Ureter (tissue), 1 donor: ENCODE measurements around the gene VTI1A. TPM values are rescaled to one million over a fixed set of nuclear protein-coding genes. Genes with fewer than 3 reads are reported as not detected.
"Not testable (repeated sequence)": the region's sequence is repeated elsewhere in the genome, so short reads cannot be mapped to it uniquely, and the experiment has no call there.

ENCODE experiments used
- DNase-seq: peaks from one replicate; pipeline ENCODE4 v3.0.0-alpha.2; 2020; ENCODE audit warnings: low spot score
- total RNA-seq: library from RNA; stranded (reverse); gene quantifications from one replicate; pipeline ENCODE4 v1.2.4, GENCODE V29; 2023
- donor health status: DM: yes; HTN: yes; CAD: no.

VTI1A gene
- total RNA-seq, 1 donor from 2014 or later: 50.4 TPM

GRCh38 chr10:112721080-112721698 is 274.2 kb downstream of the VTI1A start:
- no peak for DNase-seq

DNA sequence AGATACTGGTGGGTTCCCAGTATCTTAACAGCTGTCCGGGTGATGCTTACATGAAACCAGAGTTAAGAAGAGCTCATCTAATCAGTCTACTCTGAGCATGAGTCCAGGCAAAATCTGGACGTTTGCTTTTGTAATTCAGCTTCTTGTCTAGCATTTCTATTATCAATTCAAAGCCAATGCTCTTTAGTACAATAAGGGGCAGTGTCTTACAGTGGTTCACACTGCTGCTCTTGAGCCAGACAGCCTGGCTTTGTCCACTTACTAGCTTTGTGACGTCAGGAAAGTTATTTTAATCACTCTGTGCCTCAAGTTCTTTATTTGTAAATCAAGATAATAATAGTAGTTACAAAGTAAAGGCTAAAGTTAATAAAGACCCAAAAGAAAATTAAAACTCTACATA is 275.7 kb downstream of the VTI1A start:
- no peak for DNase-seq

DNA sequence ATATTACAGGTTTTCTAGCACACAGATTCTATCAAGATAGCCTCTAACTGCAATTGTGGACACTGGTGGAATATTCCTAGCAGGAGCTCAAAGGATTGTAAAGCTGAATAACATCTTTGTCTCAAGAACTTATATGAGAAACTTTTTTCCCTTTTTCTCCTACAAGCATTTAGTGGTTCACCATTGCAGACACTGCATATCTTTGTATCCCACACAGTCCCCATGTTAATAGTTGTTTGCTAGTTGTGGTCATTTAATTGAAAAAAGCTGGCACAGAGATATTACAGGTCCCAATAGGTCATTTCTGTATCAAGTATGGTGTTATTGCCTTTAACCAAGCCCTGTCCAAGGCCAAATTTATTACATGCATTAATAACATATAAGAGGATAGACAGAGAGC is 276.9 kb downstream of the VTI1A start:
- DNase-seq: no peak

DNA sequence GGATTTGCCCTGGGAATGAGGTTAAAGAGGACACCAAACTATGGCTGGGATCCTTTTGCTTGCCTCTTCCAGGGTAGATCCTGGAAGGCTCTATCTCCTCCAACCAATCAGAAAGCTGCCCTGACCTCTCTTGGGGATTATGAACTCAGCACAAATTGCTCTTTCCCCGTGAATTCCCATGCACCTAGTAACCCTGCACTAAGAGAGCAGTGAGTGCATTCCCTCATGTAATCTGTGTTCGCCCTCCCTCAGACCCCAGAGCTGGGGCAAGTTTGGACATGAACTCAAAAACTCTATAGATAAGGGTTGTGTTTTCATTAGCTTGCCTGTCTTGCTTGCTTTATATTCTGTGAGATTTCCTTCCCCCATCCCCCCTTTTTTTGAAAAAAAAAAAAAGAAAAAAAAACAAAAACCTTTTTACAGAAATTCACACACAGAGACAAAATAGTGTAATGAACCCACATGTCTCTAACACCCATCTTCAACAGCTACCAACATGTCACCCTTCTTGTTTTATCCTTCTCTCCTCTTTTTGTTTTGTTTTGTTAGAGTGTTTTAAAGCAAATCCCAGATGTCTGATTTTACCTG is 277.5 kb downstream of the VTI1A start:
- no peak for DNase-seq

DNA sequence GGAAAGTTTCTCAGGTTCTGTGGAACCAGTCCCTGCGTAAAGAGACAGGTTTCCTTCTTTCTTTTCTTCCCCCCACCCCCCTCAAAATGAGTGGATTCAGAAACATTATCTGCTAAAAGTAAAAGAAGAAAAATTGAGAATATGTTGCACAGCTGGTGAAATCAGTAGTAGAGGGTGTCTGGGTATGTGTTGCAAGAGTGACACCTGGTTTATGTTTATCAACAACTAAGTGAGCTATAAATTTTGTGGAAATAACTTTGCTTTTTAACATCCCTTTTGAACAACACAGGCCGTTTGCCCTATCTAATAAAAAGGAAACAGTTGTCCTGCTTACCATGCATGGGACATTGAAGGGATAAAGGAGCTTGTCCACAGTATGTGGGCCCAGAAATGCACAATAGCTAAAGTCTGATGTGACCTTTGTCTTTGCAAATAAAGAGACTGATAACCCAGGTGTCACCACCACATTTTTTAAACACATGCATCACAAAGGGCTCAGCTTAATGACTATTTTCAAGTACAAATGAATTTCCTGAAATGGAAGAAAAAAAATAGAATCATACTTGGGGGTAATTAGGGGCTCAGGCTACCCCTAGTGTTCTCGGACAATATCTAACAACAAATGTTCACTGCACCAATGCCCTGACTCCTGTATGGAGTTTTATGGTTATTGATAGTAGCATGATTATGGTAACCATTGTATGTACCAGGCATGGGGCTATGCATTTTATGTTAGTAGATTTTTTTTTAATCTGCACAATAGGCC is 281.3 kb downstream of the VTI1A start:
- DNase-seq: no peak

- no peak for DNase-seq
Measured at GRCh38 chr10:112728997-112729396, 282.0 kb downstream of the VTI1A start.

DNA sequence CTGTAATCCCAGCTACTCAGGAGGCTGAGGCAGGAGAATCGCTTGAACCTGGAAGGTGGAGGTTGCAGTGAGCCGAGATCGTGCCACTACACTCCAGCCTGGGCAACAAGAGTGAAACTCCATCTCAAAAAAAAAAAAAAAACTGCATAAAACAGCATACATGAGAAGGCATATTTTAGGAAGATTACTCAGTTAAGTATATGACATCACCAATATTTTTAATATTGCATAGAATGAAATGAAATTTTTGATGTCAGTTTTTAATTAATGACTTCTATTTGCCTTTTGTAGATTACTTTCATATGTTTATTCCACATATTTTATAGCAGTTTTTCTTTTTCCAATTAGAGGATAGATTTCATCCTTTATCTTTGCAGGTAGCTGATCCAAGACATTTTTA is 284.4 kb downstream of the VTI1A start:
- DNase-seq: not testable (repeated sequence)

DNA sequence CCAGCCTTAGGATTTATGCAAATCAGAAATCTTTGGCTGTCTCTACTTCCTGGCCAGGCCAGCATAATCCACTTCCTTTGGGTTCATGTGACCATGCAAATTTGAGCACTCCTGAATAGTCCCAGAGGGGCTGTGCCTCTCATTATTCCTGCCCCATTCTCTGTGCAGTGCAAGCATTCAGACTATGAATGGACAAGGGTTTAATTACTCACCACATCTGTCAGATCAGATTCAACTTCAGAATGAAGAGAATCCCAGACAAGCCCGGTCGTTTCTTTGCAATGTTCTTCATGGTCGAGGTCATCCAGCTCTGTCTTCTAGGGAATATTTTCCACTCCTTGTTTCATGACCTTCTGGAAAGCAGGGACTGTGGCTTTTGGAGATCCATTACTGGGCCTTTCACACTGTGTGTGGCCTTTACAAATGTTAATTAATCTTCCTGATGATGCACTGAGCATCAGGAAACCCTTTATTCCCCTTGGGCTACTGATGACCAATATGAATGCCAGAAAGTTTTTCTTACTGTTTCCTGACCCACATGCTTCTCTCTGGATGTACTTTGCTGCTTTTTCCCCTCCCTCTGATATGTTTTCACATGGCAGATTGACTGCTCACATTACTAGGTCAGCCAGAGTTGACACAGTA is 285.4 kb downstream of the VTI1A start:
- DNase-seq: no peak

DNA sequence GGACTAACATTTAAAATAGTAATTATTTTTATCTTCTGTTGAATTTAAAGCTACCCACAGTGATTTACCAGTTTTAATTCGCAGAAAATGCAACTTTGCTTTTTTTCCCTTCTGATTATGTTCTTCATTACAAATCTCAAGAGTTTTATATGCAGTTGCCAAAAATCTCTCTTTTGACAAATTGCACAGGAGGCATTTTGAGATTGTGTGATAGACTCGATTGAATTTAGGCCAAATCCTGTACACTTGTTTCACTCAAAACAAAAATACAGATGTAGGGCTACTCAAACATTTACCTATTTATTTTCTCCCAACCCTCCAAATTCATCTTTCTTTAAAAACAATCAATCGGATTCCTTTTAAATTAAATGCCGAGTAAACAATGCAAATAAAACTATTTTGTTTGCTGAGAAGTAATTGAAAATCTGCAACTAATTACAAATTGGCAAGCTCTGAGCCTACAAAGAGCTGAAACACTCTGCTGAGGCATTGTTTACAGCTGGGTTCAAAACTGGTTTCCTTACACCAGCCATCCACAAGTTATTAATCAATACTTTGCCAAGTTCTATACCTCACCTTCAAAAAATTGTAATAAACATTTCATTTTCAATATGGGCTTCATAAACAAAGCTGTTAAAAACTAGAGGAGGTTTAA is 288.2 kb downstream of the VTI1A start:
- no peak for DNase-seq

- no peak for DNase-seq
Measured at GRCh38 chr10:112738606-112739591, 291.9 kb downstream of the VTI1A start.

- DNase-seq: no peak
Measured at GRCh38 chr10:112739592-112740353, 292.8 kb downstream of the VTI1A start.

DNA sequence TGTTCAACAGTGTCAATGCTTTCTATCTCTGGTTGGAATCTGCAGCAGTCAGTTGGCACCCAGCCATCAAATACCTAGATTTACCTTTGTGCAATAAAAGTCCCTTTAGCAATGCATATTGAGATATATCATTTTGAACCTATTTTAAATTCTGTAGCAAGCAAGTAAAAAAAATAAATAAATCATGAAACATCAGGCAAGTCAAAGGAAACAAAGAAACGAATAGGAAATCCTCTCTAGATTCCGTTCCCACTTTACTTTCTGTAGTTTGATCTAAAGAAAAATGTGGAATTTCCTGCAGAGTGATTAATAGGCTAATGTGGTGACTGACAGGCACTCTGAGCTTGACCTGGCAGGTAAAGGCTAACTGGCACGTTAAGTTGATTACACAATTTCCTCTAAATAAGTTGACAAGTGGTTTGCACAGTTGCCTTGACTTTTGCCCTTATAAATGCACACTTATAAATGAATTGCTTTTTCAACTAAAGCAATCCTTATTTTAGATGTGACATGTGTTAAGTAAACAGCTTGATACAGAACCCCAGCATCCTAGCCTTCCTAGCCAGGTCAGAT is 294.9 kb downstream of the VTI1A start:
- DNase-seq: no peak

- DNase-seq: no peak
Measured at GRCh38 chr10:112744181-112745096, 297.4 kb downstream of the VTI1A start.

DNA sequence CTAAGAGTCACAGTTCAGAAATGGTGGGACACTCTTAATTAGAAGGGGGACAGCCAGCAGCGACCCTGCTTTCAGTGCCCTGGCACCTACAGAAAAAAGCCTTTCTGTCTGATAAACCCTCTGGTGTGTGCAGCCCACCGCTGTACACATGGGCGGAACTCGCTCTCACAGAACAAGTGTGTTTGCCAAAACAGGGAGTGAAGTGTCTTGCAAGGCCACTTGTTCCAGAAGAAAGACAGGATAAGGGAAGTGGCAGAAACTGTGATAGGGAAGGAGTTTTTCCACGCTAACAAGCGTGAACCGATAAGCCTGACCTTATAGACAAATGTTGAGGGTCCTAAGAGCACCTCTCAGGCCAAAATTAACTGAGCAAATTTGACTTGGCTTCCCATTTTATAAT is 299.3 kb downstream of the VTI1A start:
- no peak for DNase-seq

GRCh38 chr10:112750427-112751167 is 303.6 kb downstream of the VTI1A start:
- DNase-seq: no peak

DNA sequence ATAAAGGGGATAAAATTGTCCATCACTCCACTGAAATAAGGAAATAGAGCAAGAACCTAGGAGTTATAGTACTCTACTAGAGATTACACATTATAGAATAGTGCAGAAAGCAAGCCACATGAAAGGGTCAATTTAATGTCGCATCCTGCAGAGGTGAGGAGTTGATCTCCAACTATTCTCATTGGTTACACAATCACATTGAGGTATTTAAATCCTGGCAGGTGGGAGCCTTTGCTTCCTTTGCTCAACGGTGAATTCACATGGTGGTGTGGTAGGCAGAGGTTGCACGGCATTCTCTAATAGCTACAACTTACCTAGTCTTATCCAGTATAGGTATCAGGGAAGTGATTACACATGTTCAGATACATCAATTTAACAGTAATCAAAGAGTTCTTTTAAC is 304.6 kb downstream of the VTI1A start:
- DNase-seq: no peak

DNA sequence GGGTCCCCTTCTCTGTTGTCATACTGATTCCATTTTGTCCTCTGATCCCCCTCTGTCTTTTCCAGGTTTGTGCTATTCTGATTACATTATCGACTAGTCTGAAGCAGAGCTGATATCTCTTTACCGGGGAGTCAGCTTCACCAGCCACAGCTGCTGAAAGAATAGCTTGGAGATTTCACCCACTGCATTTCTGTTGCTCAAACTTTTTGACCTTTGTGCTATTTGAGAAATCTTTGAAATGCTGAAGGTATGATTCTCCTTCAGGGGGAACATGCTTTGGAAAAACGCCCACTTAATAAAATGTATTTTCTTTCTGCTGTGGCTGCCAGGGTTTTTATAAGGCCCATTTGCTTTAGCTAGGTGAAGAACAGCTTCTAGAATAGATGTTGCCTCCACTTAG is 305.3 kb downstream of the VTI1A start:
- no peak for DNase-seq

- DNase-seq: no peak
Measured at GRCh38 chr10:112753961-112754411, 307.0 kb downstream of the VTI1A start.
